Testis (tissue), 3 donors: ENCODE data around the gene DLEC1. TPM values are rescaled to one million over a fixed set of nuclear protein-coding genes. Genes with fewer than 3 reads are reported as not detected.
A peak's percentile ranks its signal among the peaks of the same experiment; 100 is the strongest.
"Not testable (repeated sequence)": the region's sequence is repeated elsewhere in the genome, so short reads cannot be mapped to it uniquely, and the experiment has no call there.

Experiments
- DNase-seq: peaks from one replicate; pipeline ENCODE4 v3.0.0-alpha.2; 2019
- H3K27ac ChIP-seq, 2 donors: fragments of 200-600 bp; sonication (generic); one replicate each; pipeline ENCODE4 v1.5.1; 2019
- H3K27me3 ChIP-seq: fragments of 200-600 bp; sonication (generic); one replicate; pipeline ENCODE4 v1.5.1; 2019
- H3K36me3 ChIP-seq: fragments of 200-600 bp; sonication (generic); one replicate; pipeline ENCODE4 v1.5.1; 2017; ENCODE audit warnings: low read depth; ENCODE audit errors: missing control alignments
- H3K4me1 ChIP-seq: fragments of 200-600 bp; sonication (generic); one replicate; pipeline ENCODE4 v1.5.1; 2019
- H3K4me3 ChIP-seq, 2 donors: fragments of 200-600 bp; sonication (generic); one replicate each; pipeline ENCODE4 v1.5.1; 2017 to 2019
- H3K9me3 ChIP-seq: fragments of 200-600 bp; sonication (generic); one replicate; pipeline ENCODE4 v1.5.1; 2017
- POLR2A ChIP-seq: fragments of 450-650 bp; IDR thresholded peaks from one replicate; pipeline ENCODE4 v1.6.1; 2017; ENCODE audit warnings: antibody characterized with exemption, mild to moderate bottlenecking, moderate library complexity
- WGBS, 2 donors: methylation state at CpG; one replicate each; pipeline ENCODE4 v1.1.5; 2018; 5-methylcytosine and 5-hydroxymethylcytosine counted together
- intact Hi-C: fragments of 100-400 bp; cut with DNase I; formaldehyde crosslinking; loops from one replicate; pipeline ENCODE4 v1.15.1; 2023; ENCODE audit warnings: low total_unique reads
- polyA plus RNA-seq: library from polyadenylated mRNA; stranded (reverse); fragments of 350-450 nt; fragmentation: Illumina TruSeq; extraction: RNeasy Lipid Tissue Mini Kit (QIAGEN cat#74804); gene quantifications from one replicate; pipeline ENCODE4 v1.2.3, GENCODE V29; 2014; ENCODE audit warnings: low read depth, low replicate concordance; ENCODE audit not compliant: insufficient read depth
- total RNA-seq, 2 donors: library from RNA; depleted of rRNA; stranded (reverse); fragments of >200 nt; gene quantifications; one replicate each; pipeline ENCODE4 v1.2.3, GENCODE V29; 2016
- TF ChIP-seq, protein P1 (sequence below), 3 experiments: fragments of 450-650 bp in 2 of 3; fragments of 200-600 bp in 1 of 3; sonication (generic) in 1 of 3; IDR thresholded peaks; one replicate each; pipeline ENCODE4 v1.5.1; 2016 to 2019; ENCODE audit warnings: antibody characterized with exemption in 3 of 3, mild to moderate bottlenecking in 2 of 3, moderate library complexity in 1 of 3

The DLEC1 gene
- total and polyA plus RNA-seq, 3 donors from 2014 or later = 32.3 to 40.8 (median 36.9) TPM

GRCh38 chr3:38157117-38157516, 118.1 kb downstream of the DLEC1 start:
- intact Hi-C loops = no loop called here
- 80 to 98% methylated on average over 2 of the region's 2 CpGs for WGBS, 2 donors
- DNase-seq = no peak
- Histone ChIP-seq H3K4me1 (no peaks in the 10 kb centered on the region), H3K27me3 (no peaks in the 10 kb centered on the region), H3K4me3 (no peak overlapping the region), H3K9me3 (no peaks in the 10 kb centered on the region), H3K27ac (no peak overlapping the region), H3K36me3 (no peaks in the 10 kb centered on the region)
- TF ChIP-seq, protein P1, sequence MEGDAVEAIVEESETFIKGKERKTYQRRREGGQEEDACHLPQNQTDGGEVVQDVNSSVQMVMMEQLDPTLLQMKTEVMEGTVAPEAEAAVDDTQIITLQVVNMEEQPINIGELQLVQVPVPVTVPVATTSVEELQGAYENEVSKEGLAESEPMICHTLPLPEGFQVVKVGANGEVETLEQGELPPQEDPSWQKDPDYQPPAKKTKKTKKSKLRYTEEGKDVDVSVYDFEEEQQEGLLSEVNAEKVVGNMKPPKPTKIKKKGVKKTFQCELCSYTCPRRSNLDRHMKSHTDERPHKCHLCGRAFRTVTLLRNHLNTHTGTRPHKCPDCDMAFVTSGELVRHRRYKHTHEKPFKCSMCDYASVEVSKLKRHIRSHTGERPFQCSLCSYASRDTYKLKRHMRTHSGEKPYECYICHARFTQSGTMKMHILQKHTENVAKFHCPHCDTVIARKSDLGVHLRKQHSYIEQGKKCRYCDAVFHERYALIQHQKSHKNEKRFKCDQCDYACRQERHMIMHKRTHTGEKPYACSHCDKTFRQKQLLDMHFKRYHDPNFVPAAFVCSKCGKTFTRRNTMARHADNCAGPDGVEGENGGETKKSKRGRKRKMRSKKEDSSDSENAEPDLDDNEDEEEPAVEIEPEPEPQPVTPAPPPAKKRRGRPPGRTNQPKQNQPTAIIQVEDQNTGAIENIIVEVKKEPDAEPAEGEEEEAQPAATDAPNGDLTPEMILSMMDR (IDR thresholded peaks at IDR 0.05) = no peak
- TF ChIP-seq POLR2A = no peak

DNA sequence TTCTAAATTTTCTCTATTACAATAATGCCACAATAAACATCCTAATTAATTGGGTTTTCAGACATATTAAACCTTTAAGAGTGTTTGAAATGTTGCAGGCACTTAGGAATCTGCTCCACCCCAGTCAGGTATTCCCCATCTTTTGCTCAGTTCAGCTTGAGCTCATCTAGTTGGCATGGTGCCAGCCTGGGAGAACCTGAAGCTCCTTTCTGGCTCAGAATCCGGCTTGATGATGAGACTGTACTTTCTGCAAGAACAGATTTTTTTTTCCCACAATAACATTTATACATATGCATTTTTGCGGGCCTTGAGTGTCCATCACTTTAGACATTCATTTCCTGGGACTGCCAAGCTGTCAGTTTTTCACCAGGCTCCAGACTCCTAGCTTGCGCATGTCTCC, 118.6 kb downstream of the DLEC1 start:
- no peak for DNase-seq
- Histone ChIP-seq H3K27ac (no peak overlapping the region), H3K4me1 (no peaks in the 10 kb centered on the region), H3K36me3 (no peaks in the 10 kb centered on the region), H3K4me3 (no peak overlapping the region), H3K9me3 (no peaks in the 10 kb centered on the region), H3K27me3 (no peaks in the 10 kb centered on the region)
- intact Hi-C loops = no loop called here
- no peak for TF ChIP-seq POLR2A
- TF ChIP-seq, protein P1 (IDR thresholded peaks at IDR 0.05) = no peak
- WGBS, 2 donors = 85 to 86% methylated on average over 3 of the region's 3 CpGs

DNA sequence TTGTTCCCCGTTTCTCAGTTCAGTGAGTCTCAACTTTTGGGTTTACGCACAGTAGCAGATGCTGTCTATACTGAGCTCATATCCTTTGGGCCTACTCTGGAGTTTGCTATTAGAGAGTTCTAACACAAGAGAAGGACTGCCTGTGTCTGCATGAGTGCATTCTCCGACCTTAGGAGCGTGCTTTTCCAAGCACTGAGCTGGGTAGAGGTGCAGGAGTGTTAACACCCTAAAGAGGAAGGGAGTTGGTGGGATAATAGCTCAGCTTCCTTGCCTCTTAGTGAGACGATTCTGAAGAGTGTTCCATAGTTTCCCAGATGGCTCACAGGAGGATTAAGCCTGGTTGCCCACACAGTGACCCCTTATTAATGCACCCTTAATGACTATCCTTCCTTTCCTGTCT, 119.5 kb downstream of the DLEC1 start:
- TF ChIP-seq, protein P1 (IDR thresholded peaks at IDR 0.05) = no peak
- no peak for TF ChIP-seq POLR2A
- Histone ChIP-seq H3K9me3 (no peaks in the 10 kb centered on the region), H3K36me3 (no peaks in the 10 kb centered on the region), H3K4me3 (no peak overlapping the region), H3K4me1 (no peaks in the 10 kb centered on the region), H3K27me3 (no peaks in the 10 kb centered on the region), H3K27ac (no peak overlapping the region)
- intact Hi-C loops = no loop called here
- 81 to 83% methylated on average over 5 of the region's 5 CpGs for WGBS, 2 donors
- no peak for DNase-seq

DNA sequence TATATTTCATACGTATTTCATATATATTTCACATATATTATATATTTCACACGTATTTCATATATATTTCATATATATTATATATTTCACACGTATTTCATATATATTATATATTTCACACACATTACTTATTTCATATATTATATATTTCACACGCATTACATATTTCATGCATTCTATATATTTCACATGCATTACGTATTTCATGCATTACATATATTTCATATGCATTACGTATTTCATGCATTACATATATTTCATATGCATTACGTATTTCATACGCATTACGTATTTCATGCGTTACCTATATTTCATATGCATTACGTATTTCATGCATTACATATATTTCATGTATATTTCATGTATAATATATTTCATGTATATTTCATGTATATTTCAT, 121.7 kb downstream of the DLEC1 start:
- H3K36me3 ChIP-seq, H3K27ac ChIP-seq, H3K9me3 ChIP-seq, intact Hi-C loops, DNase-seq, H3K27me3 ChIP-seq, H3K4me1 ChIP-seq, H3K4me3 ChIP-seq: not testable (repeated sequence)
- WGBS, 2 donors = 91 to 94% methylated on average over 11 of the region's 11 CpGs

DNA sequence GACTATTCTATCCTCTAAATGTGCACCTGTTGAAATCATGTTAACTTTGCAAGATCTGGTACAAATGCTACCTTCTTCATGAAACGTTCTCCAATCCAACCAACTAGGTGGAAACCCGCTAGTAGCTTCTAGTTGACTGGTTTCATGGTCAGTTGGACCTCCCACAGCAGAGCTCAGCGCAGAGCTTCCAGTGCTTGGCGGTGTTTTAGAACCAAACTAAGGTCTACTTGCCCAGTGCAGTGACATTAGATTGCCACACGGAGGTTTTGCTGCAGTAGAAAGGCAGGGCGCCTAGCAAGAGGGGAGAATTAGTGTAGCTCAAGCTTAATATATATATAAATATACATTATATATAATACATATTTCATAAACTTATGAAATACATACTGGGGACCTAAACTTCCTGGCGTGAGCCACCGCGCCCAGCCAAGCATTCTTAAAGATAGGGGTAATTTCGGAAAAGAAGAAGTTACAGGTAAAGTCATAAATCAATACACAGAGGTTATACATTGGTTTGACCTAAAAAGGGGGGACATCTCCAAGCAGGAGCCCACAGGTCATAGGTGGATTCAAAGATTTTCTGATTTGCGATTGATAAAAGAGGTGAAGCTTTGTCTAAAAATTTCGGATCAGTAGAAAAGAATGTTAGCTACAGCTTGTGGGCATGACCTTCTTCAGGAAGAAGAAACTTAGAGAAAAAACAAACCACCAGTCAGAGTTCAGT, 124.3 kb downstream of the DLEC1 start:
- Histone ChIP-seq H3K27ac (peak overlapping the region in 1 of 2 donors; percentile 98), H3K4me3 (no peak overlapping the region), H3K4me1 (no peaks in the 10 kb centered on the region), H3K9me3 (no peaks in the 10 kb centered on the region), H3K36me3 (no peaks in the 10 kb centered on the region), H3K27me3 (no peaks in the 10 kb centered on the region)
- DNase-seq = no peak
- intact Hi-C loops = no loop called here
- 72 to 74% methylated on average over 12 of the region's 12 CpGs for WGBS, 2 donors
- TF ChIP-seq, protein P1 (IDR thresholded peaks at IDR 0.05) = no peak
- no peak for TF ChIP-seq POLR2A
